PC-3 (cell line): Measurements from ENCODE around the gene FBXO42. TPM values are rescaled to one million over a fixed set of nuclear protein-coding genes. Genes with fewer than 3 reads are reported as not detected.

Experiments used
- ATAC-seq: fragments of 200-7000 bp; cut with Tn5 transposase; 2 replicates; pipeline ENCODE4 v1.9.1; 2020; ENCODE audit warnings: mild to moderate bottlenecking, moderate library complexity
- BruUV-seq: library from RNA; stranded (reverse); fragments of 400-500 nt; replicated peaks from 2 replicates; lab custom pipeline; 2021; lab: Mats Ljungman, UMichigan
- CTCF ChIA-PET: fragments of 300-600 bp; sonication (Branson Sonifier 250); formaldehyde crosslinking; loops from one replicate; lab custom pipeline; 2022; ENCODE audit warnings: antibody characterized with exemption; lab: Charles Lee
- POLR2A ChIA-PET: fragments of 300-600 bp; sonication (Branson Sonifier 250); formaldehyde crosslinking; loops from one replicate; lab custom pipeline; 2022; ENCODE audit warnings: antibody characterized with exemption; ENCODE audit not compliant: unreplicated experiment; lab: Charles Lee
- DNase-seq: peaks from one replicate; pipeline ENCODE4 v3.0.0-alpha.2; 2015
- H2AFZ ChIP-seq: fragments of 300-600 bp; sonication (generic); 2 replicates; pipeline ENCODE4 v1.6.0; 2016; ENCODE audit warnings: antibody characterized with exemption, low read length
- H3F3A ChIP-seq: fragments of 300-600 bp; sonication (generic); one replicate; pipeline ENCODE4 v1.6.0; 2017; ENCODE audit warnings: antibody characterized with exemption, low read length, control low read depth, mild to moderate bottlenecking; ENCODE audit not compliant: unreplicated experiment
- H3K27ac ChIP-seq: fragments of 300-600 bp; sonication (generic); 2 replicates; pipeline ENCODE4 v1.5.1; 2016; ENCODE audit warnings: mild to moderate bottlenecking, low read length
- H3K27me3 ChIP-seq: fragments of 300-600 bp; sonication (generic); 2 replicates; pipeline ENCODE4 v1.6.1; 2016; ENCODE audit warnings: low read length, mixed read lengths
- H3K36me3 ChIP-seq: fragments of 300-600 bp; sonication (generic); 2 replicates; pipeline ENCODE4 v1.6.1; 2016; ENCODE audit warnings: low read depth, mixed run types, low read length, mixed read lengths
- H3K4me1 ChIP-seq: fragments of 300-600 bp; sonication (generic); 2 replicates; pipeline ENCODE4 v1.5.1; 2016; ENCODE audit warnings: low read length; ENCODE audit not compliant: insufficient read depth
- H3K4me2 ChIP-seq: fragments of 300-600 bp; sonication (generic); 2 replicates; pipeline ENCODE4 v1.6.0; 2016; ENCODE audit warnings: low read length
- H3K4me3 ChIP-seq: fragments of 300-600 bp; sonication (generic); 2 replicates; pipeline ENCODE4 v1.5.1; 2016; ENCODE audit warnings: mild to moderate bottlenecking, low read length, mixed read lengths
- H3K79me2 ChIP-seq: fragments of 300-600 bp; sonication (generic); 2 replicates; pipeline ENCODE4 v1.6.1; 2017; ENCODE audit warnings: low read length, mixed read lengths
- H3K9ac ChIP-seq: fragments of 300-600 bp; sonication (generic); 2 replicates; pipeline ENCODE4 v1.6.0; 2016; ENCODE audit warnings: mild to moderate bottlenecking, low read length
- H3K9me2 ChIP-seq: fragments of 300-600 bp; sonication (generic); replicated peaks from 2 replicates; pipeline ENCODE4 v1.6.1; 2016; ENCODE audit warnings: mixed run types, low read length, mixed read lengths
- H3K9me3 ChIP-seq: fragments of 300-600 bp; sonication (generic); 2 replicates; pipeline ENCODE4 v1.6.1; 2016; ENCODE audit warnings: low read length, mixed read lengths
- H4K20me1 ChIP-seq: fragments of 300-600 bp; sonication (generic); 2 replicates; pipeline ENCODE4 v1.6.1; 2016; ENCODE audit warnings: low read length, mixed read lengths
- EZH2 ChIP-seq: fragments of 300-600 bp; sonication (generic); IDR thresholded peaks from one replicate; pipeline ENCODE4 v1.6.1; 2017; ENCODE audit warnings: antibody characterized with exemption, mild to moderate bottlenecking, low read length; ENCODE audit not compliant: unreplicated experiment
- EZH2phosphoT487 ChIP-seq: fragments of 300-600 bp; sonication (generic); IDR thresholded peaks from 2 replicates; pipeline ENCODE4 v1.6.1; 2018; ENCODE audit warnings: mild to moderate bottlenecking, antibody characterized with exemption, low read length, borderline replicate concordance
- intact Hi-C: fragments of 100-400 bp; cut with micrococcal nuclease; formaldehyde crosslinking; loops from 2 replicates; pipeline ENCODE4 v1.9.0; 2023
- total RNA-seq: library from RNA; depleted of rRNA; stranded (reverse); fragments of >200 nt; gene quantifications from 2 replicates; pipeline ENCODE4 v1.2.3, GENCODE V29; 2014
- TF ChIP-seq, protein P1 (sequence below): fragments of 300-600 bp; sonication (generic); conservative IDR thresholded peaks from 2 replicates; pipeline ENCODE4 v1.5.1; 2017; ENCODE audit warnings: antibody characterized with exemption, low read depth, mild to moderate bottlenecking, low read length

FBXO42 gene
- total RNA-seq, 1 experiment from 2014 or later = 16.0 TPM

- H3K27ac ChIP-seq = no peak overlapping the region
- POLR2A ChIA-PET = no interaction called here
- TF ChIP-seq EZH2 = no peak
- no peak for TF ChIP-seq EZH2phosphoT487
- TF ChIP-seq, protein P1, sequence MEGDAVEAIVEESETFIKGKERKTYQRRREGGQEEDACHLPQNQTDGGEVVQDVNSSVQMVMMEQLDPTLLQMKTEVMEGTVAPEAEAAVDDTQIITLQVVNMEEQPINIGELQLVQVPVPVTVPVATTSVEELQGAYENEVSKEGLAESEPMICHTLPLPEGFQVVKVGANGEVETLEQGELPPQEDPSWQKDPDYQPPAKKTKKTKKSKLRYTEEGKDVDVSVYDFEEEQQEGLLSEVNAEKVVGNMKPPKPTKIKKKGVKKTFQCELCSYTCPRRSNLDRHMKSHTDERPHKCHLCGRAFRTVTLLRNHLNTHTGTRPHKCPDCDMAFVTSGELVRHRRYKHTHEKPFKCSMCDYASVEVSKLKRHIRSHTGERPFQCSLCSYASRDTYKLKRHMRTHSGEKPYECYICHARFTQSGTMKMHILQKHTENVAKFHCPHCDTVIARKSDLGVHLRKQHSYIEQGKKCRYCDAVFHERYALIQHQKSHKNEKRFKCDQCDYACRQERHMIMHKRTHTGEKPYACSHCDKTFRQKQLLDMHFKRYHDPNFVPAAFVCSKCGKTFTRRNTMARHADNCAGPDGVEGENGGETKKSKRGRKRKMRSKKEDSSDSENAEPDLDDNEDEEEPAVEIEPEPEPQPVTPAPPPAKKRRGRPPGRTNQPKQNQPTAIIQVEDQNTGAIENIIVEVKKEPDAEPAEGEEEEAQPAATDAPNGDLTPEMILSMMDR = no peak
- H3K9ac ChIP-seq = no peak overlapping the region
- H3K9me3 ChIP-seq = no peaks in the 10 kb centered on the region
- CTCF ChIA-PET = no interaction called here
- intact Hi-C loops = loop anchor here (5.0 kb wide), 1 partner anchor 102 kb away; no protein-coding TSS in a partner anchor
- H3K9me2 ChIP-seq = no peaks in the 10 kb centered on the region
- no peaks in the 10 kb centered on the region for H3K36me3 ChIP-seq
- H3K4me2 ChIP-seq = no peak overlapping the region
- peaks cover 4% of the 10 kb centered on the region for H3F3A ChIP-seq
- peaks cover 26% of the 10 kb centered on the region for H3K79me2 ChIP-seq
- no peak for ATAC-seq
- H2AFZ ChIP-seq = no peak overlapping the region
- no peaks in the 10 kb centered on the region for H3K27me3 ChIP-seq
- no peak overlapping the region for H3K4me3 ChIP-seq
- no TSS peak for BruUV-seq
- peaks cover 22% of the 10 kb centered on the region for H3K4me1 ChIP-seq
- no peak for DNase-seq
- peaks cover 15% of the 10 kb centered on the region for H4K20me1 ChIP-seq
Measured at GRCh38 chr1:16354619-16355018, 2.3 kb upstream of the FBXO42 start.

DNA sequence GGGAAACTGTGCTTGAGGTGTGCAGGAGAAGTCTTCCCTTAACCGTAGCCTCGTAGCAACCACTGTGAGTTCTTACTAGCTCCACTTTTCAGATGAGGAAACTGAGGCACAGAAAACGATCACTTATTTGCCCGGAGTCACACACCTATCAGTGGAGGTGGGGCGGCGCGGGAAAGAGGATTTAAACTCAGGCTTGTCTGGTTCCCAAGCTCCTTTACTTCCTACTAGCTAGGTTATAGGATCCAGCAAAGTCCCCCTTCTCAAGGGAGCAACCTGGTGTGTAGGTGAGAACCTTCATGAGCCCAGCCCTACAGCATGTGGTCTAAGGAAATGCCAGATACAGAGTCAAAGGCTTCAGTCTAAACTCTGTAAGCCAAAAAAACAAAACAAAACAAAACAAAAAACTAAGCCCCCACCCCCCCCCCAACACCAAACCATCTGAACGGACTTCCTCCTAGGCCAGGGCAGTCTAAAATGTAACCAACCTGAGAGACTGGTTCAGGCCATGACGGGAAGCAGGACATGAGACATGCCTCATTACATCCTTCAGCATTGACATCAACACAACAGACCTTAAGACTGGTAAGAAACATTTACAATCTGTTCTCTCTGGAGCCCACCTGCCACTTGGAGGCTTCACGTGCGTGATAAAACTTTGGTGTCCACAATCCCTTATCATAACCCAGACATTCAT, 709 bp upstream of the FBXO42 start:
- TSS peak; percentile 82 for BruUV-seq
- intact Hi-C loops = loop anchor here (5.0 kb wide), 1 partner anchor 101 kb away; no protein-coding TSS in a partner anchor
- Histone ChIP-seq H4K20me1 (peaks cover 29% of the 10 kb centered on the region), H3K36me3 (no peaks in the 10 kb centered on the region), H3F3A (peaks cover 4% of the 10 kb centered on the region), H2AFZ (peak overlapping the region; percentile 80), H3K79me2 (peaks cover 42% of the 10 kb centered on the region), H3K9me2 (no peaks in the 10 kb centered on the region), H3K4me2 (peak overlapping the region; percentile 99), H3K27ac (peak overlapping the region; percentile 65), H3K4me1 (peaks cover 34% of the 10 kb centered on the region), H3K4me3 (peak overlapping the region; percentile 79), H3K9me3 (no peaks in the 10 kb centered on the region), H3K27me3 (no peaks in the 10 kb centered on the region), H3K9ac (peak overlapping the region; percentile 92)
- ChIA-PET POLR2A (interaction anchor here (0.6 to 1.0 kb wide), 3 partner anchors 10 to 99 kb away, joined by 3 to 5 read pairs (median 3); no protein-coding TSS in a partner anchor), CTCF (interaction anchor here (0.5 to 1.6 kb wide), 2 partner anchors 10 to 389 kb away, joined by 3 to 5 read pairs; no protein-coding TSS in a partner anchor)
- TF ChIP-seq EZH2phosphoT487 = no peak
- TF ChIP-seq, protein P1 = no peak
- TF ChIP-seq EZH2 = no peak
- no peak for ATAC-seq
- DNase-seq = peak; percentile 35
